GM12875 (cell line): Measurements from ENCODE around the gene OR2T27.
"Not testable (repeated sequence)": the region's sequence is repeated elsewhere in the genome, so short reads cannot be mapped to it uniquely, and the experiment has no call there.

Experiments
- H3K4me3 ChIP-seq: one replicate; pipeline ENCODE4 v1.5.1; 2011; ENCODE audit warnings: low read depth, low read length, control low read depth
- TF ChIP-seq, protein P1 (sequence below): IDR thresholded peaks from 2 replicates; pipeline ENCODE4 v1.5.1; 2011; ENCODE audit warnings: low read depth, mild to moderate bottlenecking, control low read depth, inconsistent platforms, low read length, moderate library complexity, borderline replicate concordance; ENCODE audit not compliant: insufficient read depth

OR2T27 gene

DNA sequence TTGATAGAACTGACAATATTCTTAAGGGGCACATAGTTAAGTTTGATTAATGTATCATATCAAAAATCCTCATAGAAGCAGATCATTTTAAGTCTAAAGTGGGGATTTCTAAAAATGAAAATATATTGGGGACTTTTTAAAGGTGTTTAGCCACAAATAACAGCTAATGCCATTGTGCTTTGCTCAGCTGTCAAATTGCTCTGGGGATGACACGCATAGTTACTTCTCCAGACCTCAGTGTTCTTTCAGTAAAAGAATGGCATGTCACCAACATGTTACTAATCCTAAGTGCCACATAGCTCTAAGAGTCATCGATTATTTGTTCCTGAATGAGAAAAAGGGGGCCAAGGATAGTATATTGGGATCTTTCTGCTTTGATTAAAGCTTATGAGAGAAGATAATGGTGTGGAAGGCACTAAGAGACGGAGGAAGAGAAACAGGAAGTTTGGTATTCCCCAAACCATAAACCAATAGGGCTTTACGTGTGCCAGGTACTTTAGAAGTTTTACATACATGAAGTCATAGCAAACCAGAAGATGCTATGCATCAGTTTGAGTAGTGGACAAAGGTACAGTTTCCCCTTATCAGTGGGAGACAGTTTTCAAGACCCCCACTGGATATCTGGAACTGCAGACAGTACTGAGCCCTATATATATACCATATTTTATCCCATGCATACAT, 12.2 kb downstream of the OR2T27 start:
- H3K4me3 ChIP-seq: not testable (repeated sequence)

DNA sequence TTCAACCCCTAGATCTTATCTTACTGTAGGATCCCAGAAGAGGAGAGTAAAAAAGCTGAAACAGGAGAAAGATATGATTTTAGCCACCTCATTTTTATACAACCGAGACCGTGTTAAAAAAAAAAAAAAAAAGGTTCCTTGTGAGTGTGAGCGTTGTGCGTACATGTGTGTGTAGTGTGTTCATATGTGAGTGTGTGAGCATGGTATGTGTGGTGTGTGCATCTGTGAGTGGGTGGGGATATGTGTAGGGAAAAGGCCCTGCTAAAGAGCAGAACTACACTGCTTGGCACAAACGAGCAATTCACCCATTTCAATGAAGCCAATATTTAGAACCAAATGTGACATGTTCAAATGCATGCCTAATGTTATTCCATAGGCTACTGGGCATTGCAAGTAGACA, 13.7 kb downstream of the OR2T27 start:
- not testable (repeated sequence) for H3K4me3 ChIP-seq

DNA sequence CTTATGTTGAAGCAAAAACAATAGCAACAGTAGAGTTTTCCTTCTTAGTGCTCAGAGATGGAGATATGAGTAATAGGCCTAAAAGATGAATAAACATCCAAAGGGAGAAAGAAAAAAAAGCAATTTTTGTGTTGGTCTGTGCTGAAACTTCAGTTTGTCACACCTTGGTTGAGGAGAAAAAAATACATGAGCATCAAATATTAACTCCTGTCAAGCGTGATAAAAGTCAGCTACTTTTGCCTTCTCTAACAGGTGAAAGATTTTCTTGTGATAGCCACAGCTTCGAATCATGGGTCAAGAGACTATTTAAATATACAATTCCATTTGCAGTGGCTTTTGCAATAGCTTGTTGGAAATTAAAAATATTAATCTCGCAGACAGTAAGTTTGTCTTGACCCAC, 14.4 kb downstream of the OR2T27 start:
- not testable (repeated sequence) for H3K4me3 ChIP-seq

DNA sequence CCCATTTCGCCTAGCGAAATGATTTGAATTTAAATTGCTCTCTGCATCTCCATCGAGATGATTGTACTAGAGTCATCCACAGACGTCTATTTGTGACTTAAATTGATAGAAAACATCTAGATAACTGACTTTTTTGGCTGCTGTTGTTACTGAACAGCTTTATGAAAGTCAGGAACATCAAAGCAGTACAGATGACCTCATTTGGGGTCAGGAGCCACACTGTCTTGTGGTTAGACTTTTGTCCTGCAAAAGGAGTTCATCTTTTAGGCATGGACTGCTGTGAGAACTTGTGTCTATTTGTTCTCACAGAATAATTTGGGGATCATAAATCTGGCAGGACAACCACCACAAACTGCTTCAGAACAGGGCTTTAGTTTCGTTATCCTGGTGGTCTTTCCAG, 15.7 kb downstream of the OR2T27 start:
- not testable (repeated sequence) for H3K4me3 ChIP-seq

DNA sequence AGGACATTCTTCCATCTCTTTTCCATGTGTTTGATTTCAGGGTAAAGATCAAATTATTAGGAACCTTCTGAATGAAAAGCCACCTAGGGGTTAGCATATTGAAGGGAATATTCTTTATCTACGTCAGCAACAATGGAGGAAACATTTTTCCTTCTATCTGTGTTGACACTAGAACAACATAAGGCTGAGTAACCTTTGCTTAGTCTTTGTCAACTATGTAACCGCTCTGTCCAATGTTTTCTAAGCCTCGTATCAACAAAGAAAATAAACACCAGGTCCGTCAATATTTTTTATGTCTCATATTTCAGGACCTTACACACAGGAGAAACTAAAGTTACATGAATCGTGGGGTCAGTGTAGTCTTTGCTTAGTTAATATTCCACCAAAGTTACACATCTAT, 18.7 kb downstream of the OR2T27 start:
- not testable (repeated sequence) for H3K4me3 ChIP-seq

DNA sequence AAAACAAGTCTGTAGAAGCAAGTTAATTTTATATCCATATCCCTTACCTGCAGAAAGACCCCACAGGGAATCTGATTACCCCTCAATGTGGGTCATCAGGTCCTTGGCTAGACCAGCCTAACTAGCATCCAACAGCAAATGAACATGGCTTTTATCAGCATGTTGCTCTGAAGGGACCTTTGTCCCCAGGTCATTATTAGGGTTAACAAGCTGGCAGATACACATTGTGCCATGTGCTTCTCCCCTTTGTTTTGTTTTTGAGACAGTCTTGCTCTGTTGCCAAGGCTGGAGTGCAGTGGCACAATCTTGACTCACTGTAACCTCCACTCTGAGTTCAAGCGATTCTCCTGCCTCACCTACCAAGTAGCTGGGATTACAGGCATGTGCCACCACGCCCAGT, 20.3 kb downstream of the OR2T27 start, which contains the start of gene OR2T11:
OR2T11 (minus strand) TSS at position 101 of the 400 bp plus-strand sequence. CDS start 7,963 bp downstream, outside the sequence.
- H3K4me3 ChIP-seq: not testable (repeated sequence)

DNA sequence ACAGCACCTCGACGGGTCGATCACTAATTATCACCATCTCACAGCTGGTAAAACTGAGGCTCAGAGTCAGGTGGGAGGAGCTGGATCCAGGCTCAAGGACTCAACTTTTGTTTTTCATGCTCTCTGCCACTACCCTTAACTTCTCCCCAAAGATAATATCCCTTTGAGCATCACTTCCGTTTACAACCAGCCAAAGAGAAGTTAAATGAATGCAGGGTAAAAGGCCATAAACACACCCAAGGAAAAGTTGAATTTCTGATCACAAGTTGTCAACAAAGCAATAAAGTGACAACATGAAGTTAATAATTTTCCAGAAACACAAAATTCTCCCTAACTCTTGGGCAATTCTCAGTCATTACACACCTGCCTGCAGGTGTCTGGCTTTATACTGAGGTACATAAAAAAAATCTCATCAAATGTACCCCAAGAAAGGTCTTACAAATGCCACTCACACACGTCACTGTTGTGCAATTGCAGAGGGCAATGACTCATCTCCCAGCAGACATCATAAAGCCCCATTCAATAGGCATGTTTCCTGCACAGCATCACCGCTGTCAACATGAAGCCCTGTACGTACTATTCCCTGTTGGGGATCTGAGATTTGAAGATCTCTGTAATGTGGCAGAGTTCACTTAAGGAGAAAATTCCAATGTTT, 23.8 kb downstream of the OR2T27 start:
- TF ChIP-seq, protein P1, sequence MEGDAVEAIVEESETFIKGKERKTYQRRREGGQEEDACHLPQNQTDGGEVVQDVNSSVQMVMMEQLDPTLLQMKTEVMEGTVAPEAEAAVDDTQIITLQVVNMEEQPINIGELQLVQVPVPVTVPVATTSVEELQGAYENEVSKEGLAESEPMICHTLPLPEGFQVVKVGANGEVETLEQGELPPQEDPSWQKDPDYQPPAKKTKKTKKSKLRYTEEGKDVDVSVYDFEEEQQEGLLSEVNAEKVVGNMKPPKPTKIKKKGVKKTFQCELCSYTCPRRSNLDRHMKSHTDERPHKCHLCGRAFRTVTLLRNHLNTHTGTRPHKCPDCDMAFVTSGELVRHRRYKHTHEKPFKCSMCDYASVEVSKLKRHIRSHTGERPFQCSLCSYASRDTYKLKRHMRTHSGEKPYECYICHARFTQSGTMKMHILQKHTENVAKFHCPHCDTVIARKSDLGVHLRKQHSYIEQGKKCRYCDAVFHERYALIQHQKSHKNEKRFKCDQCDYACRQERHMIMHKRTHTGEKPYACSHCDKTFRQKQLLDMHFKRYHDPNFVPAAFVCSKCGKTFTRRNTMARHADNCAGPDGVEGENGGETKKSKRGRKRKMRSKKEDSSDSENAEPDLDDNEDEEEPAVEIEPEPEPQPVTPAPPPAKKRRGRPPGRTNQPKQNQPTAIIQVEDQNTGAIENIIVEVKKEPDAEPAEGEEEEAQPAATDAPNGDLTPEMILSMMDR: no peak
- H3K4me3 ChIP-seq: no peak overlapping the region

DNA sequence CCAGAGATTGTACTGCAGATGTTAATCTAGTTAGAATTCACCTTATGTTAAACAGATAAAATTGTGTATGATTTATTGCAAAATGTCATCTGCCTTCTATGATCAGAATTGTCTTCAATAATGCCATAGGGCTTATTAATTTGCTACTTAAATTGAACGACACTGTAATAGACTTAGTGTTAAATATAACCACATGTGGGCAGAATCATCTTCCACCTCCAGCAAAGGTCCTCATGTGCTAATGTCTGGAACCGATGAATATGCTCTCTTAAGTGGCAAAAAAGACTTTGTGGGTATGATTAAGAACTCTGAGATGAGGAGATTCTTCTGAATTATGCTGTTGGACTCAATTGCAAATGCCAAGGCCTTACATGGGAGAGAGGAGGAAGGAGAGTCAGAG, 24.8 kb downstream of the OR2T27 start:
- H3K4me3 ChIP-seq: no peak overlapping the region
- TF ChIP-seq, protein P1: no peak

DNA sequence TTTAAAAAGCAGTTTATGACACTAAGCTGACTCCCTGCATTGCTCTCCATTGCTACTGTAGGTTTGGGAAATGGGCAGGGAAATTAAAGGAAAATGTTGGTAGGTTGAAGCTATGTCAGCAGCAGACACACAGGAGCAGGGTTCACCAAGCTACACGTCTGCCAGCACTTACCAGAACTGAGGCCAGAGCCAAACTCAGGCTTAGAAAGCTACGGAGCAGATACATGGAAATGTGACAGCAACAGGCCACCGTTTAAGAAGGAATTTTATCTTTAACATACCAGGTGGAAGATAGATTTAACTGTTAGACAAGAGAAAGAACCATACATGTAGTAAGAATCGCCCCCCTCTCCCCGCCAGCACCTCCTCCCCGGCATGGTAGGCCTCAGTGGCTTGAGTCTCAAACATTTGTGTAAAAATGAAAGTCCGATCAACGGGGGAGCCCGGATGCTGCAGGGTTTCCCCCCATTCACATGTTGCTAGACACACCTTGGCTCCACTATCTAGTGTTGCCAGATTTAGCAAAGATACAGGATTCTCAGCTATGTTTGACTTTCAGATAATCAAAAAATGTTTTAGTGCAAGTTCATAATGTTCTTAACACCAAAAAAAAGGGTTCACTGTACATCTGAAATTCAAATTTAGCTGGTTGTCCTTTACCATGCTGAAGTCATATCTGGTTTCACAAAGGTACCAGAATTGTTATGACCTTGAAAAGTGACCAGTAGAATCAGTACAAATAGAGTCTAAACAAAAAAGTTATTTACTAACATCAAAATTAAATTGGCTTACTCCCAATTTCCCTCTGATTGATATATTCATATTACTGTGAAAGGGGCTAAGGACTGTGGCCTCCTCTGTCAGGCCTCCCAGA, 27.1 kb downstream of the OR2T27 start:
- H3K4me3 ChIP-seq: no peak overlapping the region
- TF ChIP-seq, protein P1: no peak

DNA sequence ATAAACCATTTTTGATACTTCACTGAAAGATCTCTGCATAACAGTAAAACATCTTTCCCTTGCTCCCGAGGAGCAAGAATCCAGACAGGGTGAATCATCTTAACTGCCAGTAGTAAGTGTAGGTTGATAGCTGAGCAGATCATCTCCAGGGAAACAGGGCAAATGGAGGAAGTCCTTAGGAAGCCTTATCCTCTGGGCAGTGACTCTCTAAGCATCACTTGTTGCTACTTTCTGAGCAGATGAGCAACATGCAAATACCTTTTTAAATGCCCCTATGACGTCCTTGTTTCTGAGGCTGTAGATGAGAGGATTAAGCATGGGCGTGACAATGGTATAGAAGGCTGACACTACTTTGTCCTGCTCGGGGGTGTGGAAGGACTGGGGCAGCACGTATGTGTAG, 29.4 kb downstream of the OR2T27 start:
- no peak overlapping the region for H3K4me3 ChIP-seq
- TF ChIP-seq, protein P1: no peak
